Gastroesophageal sphincter (tissue), 4 donors: ENCODE data around the gene ZBTB16. TPM values are rescaled to one million over a fixed set of nuclear protein-coding genes. Genes with fewer than 3 reads are reported as not detected.

ENCODE experiments used
- ATAC-seq: fragments of 150-250 bp; one replicate; pipeline ENCODE4 v1.9.1; 2016; ENCODE audit warnings: mild to moderate bottlenecking, moderate library complexity
- H3K27ac ChIP-seq, 4 donors: fragments of 200-600 bp; sonication (generic) in 3 of 4; 1 replicate in 3 of 4; 2 replicates in 1 of 4; pipeline ENCODE4 v1.5.1; 2016 to 2019
- H3K27me3 ChIP-seq: fragments of 200-600 bp; sonication (generic); one replicate; pipeline ENCODE4 v1.5.1; 2019
- H3K36me3 ChIP-seq, 2 donors: fragments of 200-600 bp; sonication (generic); one replicate each; pipeline ENCODE4 v1.5.1; 2019; ENCODE audit warnings: control low read depth in 1 of 2
- H3K4me1 ChIP-seq, 3 donors: fragments of 200-600 bp; sonication (generic); 1 replicate in 2 of 3; 2 replicates in 1 of 3; pipeline ENCODE4 v1.5.1; 2016 to 2019; ENCODE audit warnings: control low read depth in 2 of 3
- H3K4me3 ChIP-seq, 2 donors: fragments of 200-600 bp; sonication (generic); one replicate each; pipeline ENCODE4 v1.5.1; 2019; ENCODE audit warnings: mild to moderate bottlenecking in 1 of 2, moderate library complexity in 1 of 2
- H3K9me3 ChIP-seq, 3 donors: fragments of 200-600 bp; sonication (generic); one replicate each; pipeline ENCODE4 v1.5.1; 2017 to 2019; ENCODE audit warnings: control low read depth in 2 of 3
- CTCF ChIP-seq, 4 experiments: fragments of 200-600 bp in 2 of 4; fragments of 450-650 bp in 2 of 4; sonication (generic) in 1 of 4; IDR thresholded peaks; one replicate each; pipeline ENCODE4 v1.5.1; 2017 to 2019; ENCODE audit warnings: antibody characterized with exemption in 4 of 4, mild to moderate bottlenecking in 2 of 4, moderate library complexity in 2 of 4
- EP300 ChIP-seq: sonication (generic); formaldehyde crosslinking; IDR thresholded peaks from one replicate; pipeline ENCODE4 v1.6.1; 2017; ENCODE audit warnings: antibody characterized with exemption, mild to moderate bottlenecking
- POLR2A ChIP-seq, 2 donors: fragments of 450-650 bp; IDR thresholded peaks; one replicate each; pipeline ENCODE4 v1.6.1; 2017; ENCODE audit warnings: antibody characterized with exemption in 2 of 2, mild to moderate bottlenecking in 2 of 2, moderate library complexity in 1 of 2
- POLR2AphosphoS5 ChIP-seq: sonication (generic); formaldehyde crosslinking; IDR thresholded peaks from one replicate; pipeline ENCODE4 v1.6.1; 2017; ENCODE audit warnings: antibody characterized with exemption
- WGBS, 2 donors: methylation state at CpG; one replicate each; pipeline ENCODE4 v1.1.5; 2018; ENCODE audit warnings: low coverage in 1 of 2; 5-methylcytosine and 5-hydroxymethylcytosine counted together
- total RNA-seq, 4 donors: library from RNA; depleted of rRNA; stranded (reverse); fragments of >200 nt; gene quantifications; one replicate each; pipeline ENCODE4 v1.1.0, GENCODE V29; 2016

Gene ZBTB16
- total RNA-seq, 4 donors from 2014 or later: 153 to 284 (median 232) TPM

- Histone ChIP-seq H3K27me3 (peaks cover 12% of the 10 kb centered on the region), H3K9me3 (no peaks in the 10 kb centered on the region), H3K36me3 (no peaks in the 10 kb centered on the region), H3K4me3 (no peak overlapping the region), H3K27ac (no peak overlapping the region), H3K4me1 (no peaks in the 10 kb centered on the region)
- no peak for ATAC-seq
- TF ChIP-seq EP300 (no peak), POLR2A (IDR thresholded peaks at IDR 0.05) (no peak), POLR2AphosphoS5 (no peak), CTCF (IDR thresholded peaks at IDR 0.05) (no peak)
- WGBS, 2 donors: 95 to 100% methylated on average over 1 to 2 of the region's 2 CpGs
Measured at GRCh38 chr11:114016986-114017385, 42.5 kb upstream of the ZBTB16 start.

GRCh38 chr11:114017723-114018122 is 41.8 kb upstream of the ZBTB16 start:
- Histone ChIP-seq H3K36me3 (no peaks in the 10 kb centered on the region), H3K27me3 (peaks cover 5% of the 10 kb centered on the region), H3K4me3 (no peak overlapping the region), H3K4me1 (no peaks in the 10 kb centered on the region), H3K27ac (no peak overlapping the region), H3K9me3 (no peaks in the 10 kb centered on the region)
- 0 to 54% methylated on average over 1 to 2 of the region's 2 CpGs for WGBS, 2 donors
- no peak for TF ChIP-seq EP300
- TF ChIP-seq CTCF (IDR thresholded peaks at IDR 0.05): no peak
- no peak for TF ChIP-seq POLR2AphosphoS5
- no peak for TF ChIP-seq POLR2A (IDR thresholded peaks at IDR 0.05)
- no peak for ATAC-seq

GRCh38 chr11:114019046-114019445 is 40.5 kb upstream of the ZBTB16 start:
- no peaks in the 10 kb centered on the region for H3K4me1 ChIP-seq
- no peak overlapping the region for H3K4me3 ChIP-seq
- ATAC-seq: no peak
- H3K27me3 ChIP-seq: no peaks in the 10 kb centered on the region
- H3K27ac ChIP-seq: no peak overlapping the region
- TF ChIP-seq CTCF (IDR thresholded peaks at IDR 0.05) (no peak), EP300 (no peak), POLR2A (IDR thresholded peaks at IDR 0.05) (no peak), POLR2AphosphoS5 (no peak)
- H3K9me3 ChIP-seq: no peaks in the 10 kb centered on the region
- no peaks in the 10 kb centered on the region for H3K36me3 ChIP-seq
- WGBS, 2 donors: 76 to 91% methylated on average over 3 of the region's 3 CpGs

- no peak for ATAC-seq
Measured at GRCh38 chr11:114019574-114019973, 39.9 kb upstream of the ZBTB16 start.

More at GRCh38 chr11:114019574-114019973, 39.9 kb upstream of the ZBTB16 start:
- no peak for TF ChIP-seq POLR2AphosphoS5
- TF ChIP-seq POLR2A (IDR thresholded peaks at IDR 0.05): no peak
- no peak for TF ChIP-seq CTCF (IDR thresholded peaks at IDR 0.05)
- TF ChIP-seq EP300: no peak
- H3K4me3 ChIP-seq: no peak overlapping the region
- H3K9me3 ChIP-seq: no peaks in the 10 kb centered on the region
- no peaks in the 10 kb centered on the region for H3K4me1 ChIP-seq
- WGBS, 2 donors: 96% methylated on average over 3 to 4 of the region's 5 CpGs
- no peaks in the 10 kb centered on the region for H3K36me3 ChIP-seq
- no peak overlapping the region for H3K27ac ChIP-seq
- H3K27me3 ChIP-seq: no peaks in the 10 kb centered on the region
